HepG2 (cell line): ENCODE results near the gene EDC3. TPM values are rescaled to one million over a fixed set of nuclear protein-coding genes. Genes with fewer than 3 reads are reported as not detected.

Experiments used
- BATF2 ChIP-seq: sonication (generic); formaldehyde crosslinking; IDR thresholded peaks from 2 replicates; pipeline ENCODE4 v1.8.0; 2022; ENCODE audit warnings: mild to moderate bottlenecking, missing genetic modification reagents, moderate library complexity
- BCL3 ChIP-seq: sonication (generic); formaldehyde crosslinking; IDR thresholded peaks from 2 replicates; pipeline ENCODE4 v1.5.1; 2020; ENCODE audit warnings: mild to moderate bottlenecking, missing genetic modification reagents, moderate library complexity
- CERS6 ChIP-seq: sonication (generic); formaldehyde crosslinking; IDR thresholded peaks from 2 replicates; pipeline ENCODE4 v1.5.0; 2020; ENCODE audit warnings: missing genetic modification reagents
- CTCF ChIP-seq: sonication (generic); formaldehyde crosslinking; IDR thresholded peaks from 2 replicates; pipeline ENCODE4 v1.5.0; 2020; ENCODE audit warnings: mild to moderate bottlenecking, missing genetic modification reagents, moderate library complexity
- FLYWCH1 ChIP-seq: sonication (generic); formaldehyde crosslinking; IDR thresholded peaks from 2 replicates; pipeline ENCODE4 v1.8.1; 2023; ENCODE audit warnings: mild to moderate bottlenecking, missing genetic modification reagents
- HNRNPK ChIP-seq: fragments of 200-400 bp; formaldehyde crosslinking; IDR thresholded peaks from 2 replicates; pipeline ENCODE4 v1.6.1; 2018; ENCODE audit warnings: low read length, low read depth, moderate library complexity, mild to moderate bottlenecking; ENCODE audit not compliant: poor library complexity, severe bottlenecking
- ISL2 ChIP-seq: sonication (generic); formaldehyde crosslinking; IDR thresholded peaks from 2 replicates; pipeline ENCODE4 v1.5.0; 2020; ENCODE audit warnings: missing genetic modification reagents
- KAT8 ChIP-seq: IDR thresholded peaks from 2 replicates; pipeline ENCODE4 v1.6.1; 2016; ENCODE audit warnings: missing genetic modification reagents, missing compliant biosample characterization
- KDM2A ChIP-seq: sonication (generic); formaldehyde crosslinking; IDR thresholded peaks from 2 replicates; pipeline ENCODE4 v1.4.0; 2020; ENCODE audit warnings: low read depth, missing genetic modification reagents, borderline replicate concordance
- RFX3 ChIP-seq: IDR thresholded peaks from 2 replicates; pipeline ENCODE4 v1.6.1; 2016; ENCODE audit warnings: missing biosample characterization, missing genetic modification reagents
- SNAI1 ChIP-seq: sonication (generic); formaldehyde crosslinking; IDR thresholded peaks from 2 replicates; pipeline ENCODE4 v1.5.0; 2020; ENCODE audit warnings: mild to moderate bottlenecking, missing genetic modification reagents, borderline replicate concordance
- SNAPC2 ChIP-seq: sonication (generic); formaldehyde crosslinking; IDR thresholded peaks from 2 replicates; pipeline ENCODE4 v1.8.1; 2022; ENCODE audit warnings: mild to moderate bottlenecking, missing genetic modification reagents
- ZIK1 ChIP-seq: sonication (generic); formaldehyde crosslinking; IDR thresholded peaks from 2 replicates; pipeline ENCODE4 v1.5.0; 2020; ENCODE audit warnings: mild to moderate bottlenecking, low read depth, missing genetic modification reagents, borderline replicate concordance
- ZNF143 ChIP-seq: sonication (generic); formaldehyde crosslinking; IDR thresholded peaks from 2 replicates; pipeline ENCODE4 v1.4.0; 2020; ENCODE audit warnings: missing genetic modification reagents
- ZNF180 ChIP-seq: sonication (generic); formaldehyde crosslinking; IDR thresholded peaks from 2 replicates; pipeline ENCODE4 v1.4.0; 2020; ENCODE audit warnings: low read depth, missing genetic modification reagents, borderline replicate concordance
- ZNF235 ChIP-seq: sonication (generic); formaldehyde crosslinking; IDR thresholded peaks from 2 replicates; pipeline ENCODE4 v1.8.1; 2023; ENCODE audit warnings: mild to moderate bottlenecking, missing genetic modification reagents, borderline replicate concordance
- ZNF441 ChIP-seq: sonication (generic); formaldehyde crosslinking; IDR thresholded peaks from 2 replicates; pipeline ENCODE4 v1.7.0; 2021; ENCODE audit warnings: missing genetic modification reagents, borderline replicate concordance
- ZNF530 ChIP-seq: sonication (generic); formaldehyde crosslinking; IDR thresholded peaks from 2 replicates; pipeline ENCODE4 v1.5.0; 2020; ENCODE audit warnings: low read depth, mild to moderate bottlenecking, missing genetic modification reagents
- ZNF639 ChIP-seq: conservative IDR thresholded peaks from 2 replicates; pipeline ENCODE4 v1.6.1; 2018; ENCODE audit warnings: missing genetic modification reagents
- ZNF674 ChIP-seq: sonication (generic); formaldehyde crosslinking; IDR thresholded peaks from 2 replicates; pipeline ENCODE4 v1.5.0; 2020; ENCODE audit warnings: low read depth, mild to moderate bottlenecking, missing genetic modification reagents
- polyA plus RNA-seq, 8 experiments: library from polyadenylated mRNA; depleted of rRNA in 3 of 8; stranded (reverse) in 7 of 8; unstranded in 1 of 8; fragments of >200 nt; fragmentation: Illumina TruSeq in 4 of 8; extraction: Trizol in 4 of 8; gene quantifications; 2 replicates each; pipeline versions ENCODE4 v1.2.1 to v1.2.3, GENCODE V29; 2011 to 2016; ENCODE audit warnings: low read depth in 4 of 8, missing spikeins in 1 of 8, mixed read lengths in 1 of 8; ENCODE audit not compliant: insufficient read depth in 1 of 8
- total RNA-seq, 5 experiments: library from RNA; depleted of rRNA; stranded (reverse); fragments of >200 nt; fragmentation: Illumina TruSeq; extraction: Trizol; gene quantifications; 2 replicates each; pipeline ENCODE4 v1.2.3, GENCODE V29; 2016; ENCODE audit warnings: low read depth in 1 of 5

The EDC3 gene
- total and polyA plus RNA-seq, 2 of the 13 experiments (the other 11 are each of a cell fraction or from before 2014, with no cell fraction given) = 17.4 to 32.0 TPM

GRCh38 chr15:74725845-74726773 is 30.3 kb upstream of the EDC3 start (continued):
- TF ChIP-seq ZNF639 = no peak
- no peak for TF ChIP-seq ZIK1 (CRISPR knock-in tag)
- no peak for TF ChIP-seq RFX3 (CRISPR knock-in tag)
- peak; percentile 66; the same call in 1 of the 2 replicates for TF ChIP-seq KDM2A (CRISPR knock-in tag)
- 0 out of 2 replicates have a peak, but pooled peaks have one; percentile 57 for TF ChIP-seq ISL2
- TF ChIP-seq BATF2 = peak; percentile 62; the same call in 1 of the 2 replicates
- TF ChIP-seq FLYWCH1 (CRISPR knock-in tag) = no peak
- TF ChIP-seq ZNF180 = no peak
- TF ChIP-seq ZNF441 = no peak
- no peak for TF ChIP-seq SNAI1
- TF ChIP-seq CTCF (CRISPR knock-in tag) = peak; percentile 46
- no peak for TF ChIP-seq ZNF674 (CRISPR knock-in tag)
- peak; percentile 89 for TF ChIP-seq HNRNPK
- TF ChIP-seq CERS6 (CRISPR knock-in tag) = no peak
- TF ChIP-seq KAT8 (CRISPR knock-in tag) = peak; percentile 18; the same call in 1 of the 2 replicates
- TF ChIP-seq ZNF143 = 0 out of 2 replicates have a peak, but pooled peaks have one; percentile 9
- no peak for TF ChIP-seq ZNF530 (CRISPR knock-in tag)
- TF ChIP-seq BCL3 (CRISPR knock-in tag) = peak; percentile 73; the same call in 1 of the 2 replicates
- TF ChIP-seq ZNF235 (CRISPR knock-in tag) = no peak
- peak; percentile 83; the same call in 1 of the 2 replicates for TF ChIP-seq SNAPC2 (CRISPR knock-in tag)
